ENCODE data around the gene ALDH1B1. TPM values are rescaled to one million over a fixed set of nuclear protein-coding genes. Genes with fewer than 3 reads are reported as not detected.

The ALDH1B1 gene
- total RNA-seq, 1 donor from 2014 or later, result 9.0 TPM

DNA sequence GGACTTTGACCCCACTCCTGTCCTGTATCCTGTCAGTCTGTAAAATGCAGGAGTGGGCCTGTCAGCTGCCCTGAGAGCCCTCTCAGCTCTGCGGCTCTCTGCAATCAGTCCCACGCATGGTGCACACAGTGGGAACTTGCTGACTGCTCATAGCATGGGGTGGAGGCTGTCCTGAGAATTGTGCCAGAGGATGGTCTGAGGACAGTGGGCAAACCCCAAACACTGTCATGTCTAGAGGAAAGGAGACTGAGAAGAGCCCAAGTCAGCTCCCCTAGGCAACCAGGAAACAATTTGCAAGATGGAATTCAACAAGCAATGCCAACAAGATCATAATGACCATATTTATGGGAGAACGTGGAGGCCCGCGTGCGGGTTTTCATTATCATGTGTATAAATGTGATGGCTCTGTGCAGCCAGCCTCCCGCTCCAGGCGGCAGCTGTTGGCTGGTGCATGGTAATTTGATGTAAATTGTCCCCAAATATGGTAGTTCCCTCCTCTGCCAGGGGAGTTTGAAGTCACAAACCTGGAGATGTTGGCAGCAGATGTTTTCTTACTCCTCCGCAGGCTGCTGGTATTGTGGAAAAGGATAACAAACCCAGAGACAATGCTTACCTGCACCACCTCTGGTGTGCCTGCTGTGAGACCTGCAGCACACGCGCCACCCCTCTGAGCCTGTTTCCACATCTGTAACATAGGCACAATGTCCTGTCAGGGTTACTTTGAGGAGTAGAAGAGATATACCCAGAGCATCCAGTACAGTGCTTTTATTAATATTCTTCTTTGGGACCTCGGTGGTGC, 39.8 kb upstream of the ALDH1B1 start:
- ATAC-seq (ENCODE audit: low read depth), result no peak
- ChIA-PET CTCF (no interaction called here), POLR2A (no interaction called here)
- Mint-ChIP-seq H3K9me3 (peaks cover 2% of the 10 kb centered on the region), H3K36me3 (ENCODE audit: low read depth) (no peaks in the 10 kb centered on the region), H3K27me3 (peaks cover 11% of the 10 kb centered on the region), H3K4me3 (no peak overlapping the region), H3K4me1 (no peaks in the 10 kb centered on the region), H3K27ac (no peak overlapping the region)
- intact Hi-C loops (cut with micrococcal nuclease), result no loop called here
- DNase-seq, result no peak
- TF ChIP-seq, protein P1, sequence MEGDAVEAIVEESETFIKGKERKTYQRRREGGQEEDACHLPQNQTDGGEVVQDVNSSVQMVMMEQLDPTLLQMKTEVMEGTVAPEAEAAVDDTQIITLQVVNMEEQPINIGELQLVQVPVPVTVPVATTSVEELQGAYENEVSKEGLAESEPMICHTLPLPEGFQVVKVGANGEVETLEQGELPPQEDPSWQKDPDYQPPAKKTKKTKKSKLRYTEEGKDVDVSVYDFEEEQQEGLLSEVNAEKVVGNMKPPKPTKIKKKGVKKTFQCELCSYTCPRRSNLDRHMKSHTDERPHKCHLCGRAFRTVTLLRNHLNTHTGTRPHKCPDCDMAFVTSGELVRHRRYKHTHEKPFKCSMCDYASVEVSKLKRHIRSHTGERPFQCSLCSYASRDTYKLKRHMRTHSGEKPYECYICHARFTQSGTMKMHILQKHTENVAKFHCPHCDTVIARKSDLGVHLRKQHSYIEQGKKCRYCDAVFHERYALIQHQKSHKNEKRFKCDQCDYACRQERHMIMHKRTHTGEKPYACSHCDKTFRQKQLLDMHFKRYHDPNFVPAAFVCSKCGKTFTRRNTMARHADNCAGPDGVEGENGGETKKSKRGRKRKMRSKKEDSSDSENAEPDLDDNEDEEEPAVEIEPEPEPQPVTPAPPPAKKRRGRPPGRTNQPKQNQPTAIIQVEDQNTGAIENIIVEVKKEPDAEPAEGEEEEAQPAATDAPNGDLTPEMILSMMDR (IDR thresholded peaks at IDR 0.05), result no peak

GRCh38 chr9:38355115-38355514, 37.4 kb upstream of the ALDH1B1 start:
- ChIA-PET CTCF (no interaction called here), POLR2A (no interaction called here)
- intact Hi-C loops (cut with micrococcal nuclease), result no loop called here
- Mint-ChIP-seq H3K27me3 (peaks cover 2% of the 10 kb centered on the region), H3K4me3 (no peak overlapping the region), H3K9me3 (peaks cover 2% of the 10 kb centered on the region), H3K27ac (no peak overlapping the region), H3K4me1 (no peaks in the 10 kb centered on the region), H3K36me3 (ENCODE audit: low read depth) (no peaks in the 10 kb centered on the region)
- TF ChIP-seq, protein P1 (IDR thresholded peaks at IDR 0.05), result no peak
- ATAC-seq (ENCODE audit: low read depth), result no peak
- DNase-seq, result no peak

- Mint-ChIP-seq H3K9me3 (peaks cover 2% of the 10 kb centered on the region), H3K4me3 (no peak overlapping the region), H3K27ac (no peak overlapping the region), H3K4me1 (no peaks in the 10 kb centered on the region), H3K36me3 (ENCODE audit: low read depth) (no peaks in the 10 kb centered on the region), H3K27me3 (no peaks in the 10 kb centered on the region)
- ATAC-seq (ENCODE audit: low read depth) (no peak), DNase-seq (no peak)
- intact Hi-C loops (cut with micrococcal nuclease), result no loop called here
- ChIA-PET CTCF (no interaction called here), POLR2A (no interaction called here)
- TF ChIP-seq, protein P1 (IDR thresholded peaks at IDR 0.05), result no peak
Observed at GRCh38 chr9:38355517-38356120, 36.9 kb upstream of the ALDH1B1 start.

DNA sequence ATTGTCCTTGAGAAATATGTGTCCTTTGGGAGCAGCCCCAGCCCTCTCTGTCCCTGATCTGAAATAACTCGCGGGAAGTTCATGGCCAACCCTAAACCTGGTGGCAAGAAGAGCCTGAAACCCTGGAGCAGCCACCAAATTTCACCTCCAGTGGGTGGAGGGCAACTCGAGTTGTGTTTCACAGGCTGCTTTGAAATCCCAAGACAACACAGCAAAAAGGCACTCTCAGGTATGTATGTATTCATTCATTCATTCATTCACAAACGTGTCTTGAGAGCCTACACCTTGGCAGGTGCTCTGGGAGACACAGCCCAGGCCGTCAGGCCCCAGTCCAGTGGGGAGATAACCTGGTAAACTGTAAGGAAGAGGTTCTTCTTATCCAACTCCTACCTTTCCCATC, 35.7 kb upstream of the ALDH1B1 start:
- H3K27ac Mint-ChIP-seq, result no peak overlapping the region
- DNase-seq (no peak), ATAC-seq (ENCODE audit: low read depth) (no peak)
- no peaks in the 10 kb centered on the region for H3K4me1 Mint-ChIP-seq
- no peaks in the 10 kb centered on the region for H3K36me3 Mint-ChIP-seq (ENCODE audit: low read depth)
- no peak overlapping the region for H3K4me3 Mint-ChIP-seq
- no peaks in the 10 kb centered on the region for H3K27me3 Mint-ChIP-seq
- no peaks in the 10 kb centered on the region for H3K9me3 Mint-ChIP-seq
- POLR2A ChIA-PET, result no interaction called here
- intact Hi-C loops (cut with micrococcal nuclease), result no loop called here
- TF ChIP-seq, protein P1 (IDR thresholded peaks at IDR 0.05), result no peak
- CTCF ChIA-PET, result no interaction called here

GRCh38 chr9:38357350-38358114, 35.0 kb upstream of the ALDH1B1 start:
- TF ChIP-seq, protein P1 (IDR thresholded peaks at IDR 0.05), result no peak
- Mint-ChIP-seq H3K9me3 (no peaks in the 10 kb centered on the region), H3K4me1 (no peaks in the 10 kb centered on the region), H3K27me3 (no peaks in the 10 kb centered on the region), H3K27ac (no peak overlapping the region), H3K36me3 (ENCODE audit: low read depth) (no peaks in the 10 kb centered on the region), H3K4me3 (no peak overlapping the region)
- DNase-seq, result no peak
- ChIA-PET CTCF (no interaction called here), POLR2A (interaction anchor here (0.6 kb wide), 1 partner anchor 606 kb away, joined by 4 read pairs; no protein-coding TSS in a partner anchor)
- intact Hi-C loops (cut with micrococcal nuclease), result no loop called here
- no peak for ATAC-seq (ENCODE audit: low read depth)
